Measurements from ENCODE around the gene GPR108. TPM values are rescaled to one million over a fixed set of nuclear protein-coding genes. Genes with fewer than 3 reads are reported as not detected.

Gene GPR108
- total RNA-seq, 1 donor from 2014 or later, result 14.6 TPM

GRCh38 chr19:6717036-6717435, 20.3 kb downstream of the GPR108 start:
- H3K27me3 ChIP-seq (ENCODE audit: control insufficient read depth in 3 of 3, insufficient read depth in 3 of 3, low read length in 3 of 3), result peaks cover 6 to 33% (median 11%) of the 10 kb centered on the region in 3 donors
- no peak overlapping the region for H3K9ac ChIP-seq (ENCODE audit: low read depth in 1 of 3, low read length in 3 of 3)
- peaks cover 0 to 7% (median 3%) of the 10 kb centered on the region in 3 donors for H3K4me1 ChIP-seq (ENCODE audit: control insufficient read depth in 3 of 3, insufficient read depth in 3 of 3, low read length in 3 of 3)
- no peak overlapping the region for H3K4me3 ChIP-seq (ENCODE audit: low read length in 3 of 3)
- H3K36me3 ChIP-seq (ENCODE audit: control insufficient read depth in 3 of 3, insufficient read depth in 3 of 3, low read length in 3 of 3), result peaks cover 2 to 3% (median 3%) of the 10 kb centered on the region in 3 donors
- no peak overlapping the region for H3K27ac ChIP-seq (ENCODE audit: low read depth, low read length)
- no peaks in the 10 kb centered on the region for H3K9me3 ChIP-seq (ENCODE audit: control insufficient read depth in 3 of 3, low read length in 3 of 3)

GRCh38 chr19:6716610-6716970, 20.8 kb downstream of the GPR108 start:
- peaks cover 0 to 7% (median 3%) of the 10 kb centered on the region in 3 donors for H3K4me1 ChIP-seq (ENCODE audit: control insufficient read depth in 3 of 3, insufficient read depth in 3 of 3, low read length in 3 of 3)
- H3K4me3 ChIP-seq (ENCODE audit: low read length in 3 of 3), result no peak overlapping the region
- no peak overlapping the region for H3K9ac ChIP-seq (ENCODE audit: low read depth in 1 of 3, low read length in 3 of 3)
- H3K36me3 ChIP-seq (ENCODE audit: control insufficient read depth in 3 of 3, insufficient read depth in 3 of 3, low read length in 3 of 3), result peaks cover 2 to 6% (median 3%) of the 10 kb centered on the region in 3 donors
- H3K27me3 ChIP-seq (ENCODE audit: control insufficient read depth in 3 of 3, insufficient read depth in 3 of 3, low read length in 3 of 3), result peaks cover 9 to 38% (median 14%) of the 10 kb centered on the region in 3 donors
- no peaks in the 10 kb centered on the region for H3K9me3 ChIP-seq (ENCODE audit: control insufficient read depth in 3 of 3, low read length in 3 of 3)
- no peak overlapping the region for H3K27ac ChIP-seq (ENCODE audit: low read depth, low read length)

- Histone ChIP-seq H3K36me3 (ENCODE audit: control insufficient read depth in 3 of 3, insufficient read depth in 3 of 3, low read length in 3 of 3) (peaks cover 2 to 11% (median 3%) of the 10 kb centered on the region in 3 donors), H3K4me1 (ENCODE audit: control insufficient read depth in 3 of 3, insufficient read depth in 3 of 3, low read length in 3 of 3) (peaks cover 0 to 5% (median 3%) of the 10 kb centered on the region in 3 donors), H3K27ac (ENCODE audit: low read depth, low read length) (no peak overlapping the region), H3K4me3 (ENCODE audit: low read length in 3 of 3) (no peak overlapping the region), H3K27me3 (ENCODE audit: control insufficient read depth in 3 of 3, insufficient read depth in 3 of 3, low read length in 3 of 3) (peaks cover 18 to 45% (median 26%) of the 10 kb centered on the region in 3 donors), H3K9me3 (ENCODE audit: control insufficient read depth in 3 of 3, low read length in 3 of 3) (no peaks in the 10 kb centered on the region), H3K9ac (ENCODE audit: low read depth in 1 of 3, low read length in 3 of 3) (no peak overlapping the region)
Observed at GRCh38 chr19:6714749-6715555, 22.4 kb downstream of the GPR108 start.

- Histone ChIP-seq H3K9ac (ENCODE audit: low read depth in 1 of 3, low read length in 3 of 3) (no peak overlapping the region), H3K27me3 (ENCODE audit: control insufficient read depth in 3 of 3, insufficient read depth in 3 of 3, low read length in 3 of 3) (peaks cover 20 to 47% (median 27%) of the 10 kb centered on the region in 3 donors), H3K4me1 (ENCODE audit: control insufficient read depth in 3 of 3, insufficient read depth in 3 of 3, low read length in 3 of 3) (peaks cover 0 to under 1% (median 0%) of the 10 kb centered on the region in 3 donors), H3K36me3 (ENCODE audit: control insufficient read depth in 3 of 3, insufficient read depth in 3 of 3, low read length in 3 of 3) (peaks cover 2 to 11% (median 3%) of the 10 kb centered on the region in 3 donors), H3K9me3 (ENCODE audit: control insufficient read depth in 3 of 3, low read length in 3 of 3) (no peaks in the 10 kb centered on the region), H3K27ac (ENCODE audit: low read depth, low read length) (no peak overlapping the region), H3K4me3 (ENCODE audit: low read length in 3 of 3) (no peak overlapping the region)
Observed at GRCh38 chr19:6713773-6714692, 23.3 kb downstream of the GPR108 start.

- H3K9me3 ChIP-seq (ENCODE audit: control insufficient read depth in 3 of 3, low read length in 3 of 3), result no peaks in the 10 kb centered on the region
- no peak overlapping the region for H3K4me3 ChIP-seq (ENCODE audit: low read length in 3 of 3)
- peaks cover 20 to 48% (median 30%) of the 10 kb centered on the region in 3 donors for H3K27me3 ChIP-seq (ENCODE audit: control insufficient read depth in 3 of 3, insufficient read depth in 3 of 3, low read length in 3 of 3)
- H3K36me3 ChIP-seq (ENCODE audit: control insufficient read depth in 3 of 3, insufficient read depth in 3 of 3, low read length in 3 of 3), result peaks cover 2 to 11% (median 3%) of the 10 kb centered on the region in 3 donors
- H3K4me1 ChIP-seq (ENCODE audit: control insufficient read depth in 3 of 3, insufficient read depth in 3 of 3, low read length in 3 of 3), result no peaks in the 10 kb centered on the region
- H3K9ac ChIP-seq (ENCODE audit: low read depth in 1 of 3, low read length in 3 of 3), result no peak overlapping the region
- H3K27ac ChIP-seq (ENCODE audit: low read depth, low read length), result no peak overlapping the region
Observed at GRCh38 chr19:6712692-6713670, 24.4 kb downstream of the GPR108 start.

- Histone ChIP-seq H3K4me1 (ENCODE audit: control insufficient read depth in 3 of 3, insufficient read depth in 3 of 3, low read length in 3 of 3) (no peaks in the 10 kb centered on the region), H3K36me3 (ENCODE audit: control insufficient read depth in 3 of 3, insufficient read depth in 3 of 3, low read length in 3 of 3) (peaks cover 0 to 8% (median 3%) of the 10 kb centered on the region in 3 donors), H3K27ac (ENCODE audit: low read depth, low read length) (no peak overlapping the region), H3K9me3 (ENCODE audit: control insufficient read depth in 3 of 3, low read length in 3 of 3) (no peaks in the 10 kb centered on the region), H3K9ac (ENCODE audit: low read depth in 1 of 3, low read length in 3 of 3) (no peak overlapping the region), H3K4me3 (ENCODE audit: low read length in 3 of 3) (no peak overlapping the region), H3K27me3 (ENCODE audit: control insufficient read depth in 3 of 3, insufficient read depth in 3 of 3, low read length in 3 of 3) (peaks cover 24 to 47% (median 27%) of the 10 kb centered on the region in 3 donors)
Observed at GRCh38 chr19:6712231-6712630, 25.1 kb downstream of the GPR108 start.

GRCh38 chr19:6711605-6712004, 25.8 kb downstream of the GPR108 start:
- Histone ChIP-seq H3K27me3 (ENCODE audit: control insufficient read depth in 3 of 3, insufficient read depth in 3 of 3, low read length in 3 of 3) (peaks cover 19 to 41% (median 30%) of the 10 kb centered on the region in 3 donors), H3K9me3 (ENCODE audit: control insufficient read depth in 3 of 3, low read length in 3 of 3) (no peaks in the 10 kb centered on the region), H3K9ac (ENCODE audit: low read depth in 1 of 3, low read length in 3 of 3) (no peak overlapping the region), H3K36me3 (ENCODE audit: control insufficient read depth in 3 of 3, insufficient read depth in 3 of 3, low read length in 3 of 3) (peaks cover 0 to 8% (median 0%) of the 10 kb centered on the region in 3 donors), H3K27ac (ENCODE audit: low read depth, low read length) (no peak overlapping the region), H3K4me3 (ENCODE audit: low read length in 3 of 3) (no peak overlapping the region), H3K4me1 (ENCODE audit: control insufficient read depth in 3 of 3, insufficient read depth in 3 of 3, low read length in 3 of 3) (no peaks in the 10 kb centered on the region)

- H3K9me3 ChIP-seq (ENCODE audit: control insufficient read depth in 3 of 3, low read length in 3 of 3), result no peaks in the 10 kb centered on the region
- peaks cover 19 to 41% (median 33%) of the 10 kb centered on the region in 3 donors for H3K27me3 ChIP-seq (ENCODE audit: control insufficient read depth in 3 of 3, insufficient read depth in 3 of 3, low read length in 3 of 3)
- H3K36me3 ChIP-seq (ENCODE audit: control insufficient read depth in 3 of 3, insufficient read depth in 3 of 3, low read length in 3 of 3), result peaks cover 0 to 8% (median 0%) of the 10 kb centered on the region in 3 donors
- H3K4me1 ChIP-seq (ENCODE audit: control insufficient read depth in 3 of 3, insufficient read depth in 3 of 3, low read length in 3 of 3), result no peaks in the 10 kb centered on the region
- H3K9ac ChIP-seq (ENCODE audit: low read depth in 1 of 3, low read length in 3 of 3), result no peak overlapping the region
- no peak overlapping the region for H3K4me3 ChIP-seq (ENCODE audit: low read length in 3 of 3)
- no peak overlapping the region for H3K27ac ChIP-seq (ENCODE audit: low read depth, low read length)
Observed at GRCh38 chr19:6711078-6711361, 26.4 kb downstream of the GPR108 start.
